CD14-positive monocyte (primary cell): ENCODE measurements around the gene TAF11L14. TPM values are rescaled to one million over a fixed set of nuclear protein-coding genes. Genes with fewer than 3 reads are reported as not detected.
"Not testable (repeated sequence)": the region's sequence is repeated elsewhere in the genome, so short reads cannot be mapped to it uniquely, and the experiment has no call there.

Experiments
- DNase-seq, 3 donors: peaks; one replicate each; pipeline ENCODE4 v3.0.0-alpha.2; 2011 to 2022
- H2AFZ ChIP-seq: 2 replicates; pipeline ENCODE4 v1.6.0; 2012; ENCODE audit warnings: mild to moderate bottlenecking, low read depth, low read length, inconsistent platforms; ENCODE audit not compliant: insufficient read depth, poor library complexity, severe bottlenecking
- H3K27ac ChIP-seq, 2 donors: 1 replicate in 1 of 2; 2 replicates in 1 of 2; pipeline ENCODE4 v1.5.1; 2012 to 2013; ENCODE audit warnings: low read length in 2 of 2, control low read depth in 1 of 2, inconsistent platforms in 1 of 2, low read depth in 1 of 2, mild to moderate bottlenecking in 1 of 2
- H3K27me3 ChIP-seq, 2 donors: one replicate each; pipeline versions ENCODE4 v1.6.0 to v1.6.1; 2011 to 2013; ENCODE audit warnings: low read length in 2 of 2; ENCODE audit not compliant: control insufficient read depth in 2 of 2, insufficient read depth in 2 of 2
- H3K36me3 ChIP-seq, 2 donors: replicated peaks in 1 of 2; 1 replicate in 1 of 2; 2 replicates in 1 of 2; pipeline versions ENCODE4 v1.5.1 to v1.6.1; 2012 to 2013; ENCODE audit warnings: low read length in 2 of 2, control low read depth in 1 of 2, inconsistent platforms in 1 of 2, mild to moderate bottlenecking in 1 of 2; ENCODE audit not compliant: insufficient read depth in 2 of 2, control insufficient read depth in 1 of 2
- H3K4me1 ChIP-seq, 2 donors: 1 replicate in 1 of 2; 2 replicates in 1 of 2; pipeline versions ENCODE4 v1.5.1 to v1.6.1; 2012 to 2013; ENCODE audit warnings: low read length in 2 of 2, control low read depth in 1 of 2, inconsistent platforms in 1 of 2, mild to moderate bottlenecking in 1 of 2, moderate library complexity in 1 of 2; ENCODE audit not compliant: insufficient read depth in 2 of 2, control insufficient read depth in 1 of 2
- H3K4me2 ChIP-seq: replicated peaks from 2 replicates; pipeline ENCODE3; 2012; ENCODE audit warnings: low read length, moderate library complexity, mild to moderate bottlenecking; ENCODE audit not compliant: poor library complexity, severe bottlenecking; ENCODE audit errors: extremely low read depth
- H3K4me3 ChIP-seq, 3 experiments: fragments of 200-600 bp in 1 of 3; sonication (generic) in 1 of 3; replicated peaks in 1 of 3; 1 replicate in 2 of 3; 2 replicates in 1 of 3; pipeline ENCODE4 v1.5.1; 2011 to 2013; ENCODE audit warnings: low read length in 3 of 3, mild to moderate bottlenecking in 3 of 3, control low read depth in 2 of 3, low read depth in 2 of 3, inconsistent platforms in 1 of 3, moderate library complexity in 1 of 3
- H3K79me2 ChIP-seq: 2 replicates; pipeline ENCODE4 v1.6.0; 2012; ENCODE audit warnings: mild to moderate bottlenecking, control low read depth, inconsistent platforms, low read length, moderate library complexity; ENCODE audit not compliant: insufficient read depth
- H3K9ac ChIP-seq: 2 replicates; pipeline ENCODE4 v1.6.0; 2017; ENCODE audit warnings: low read length, mild to moderate bottlenecking; ENCODE audit not compliant: insufficient read depth, poor library complexity, severe bottlenecking
- H3K9me3 ChIP-seq, 2 donors: replicated peaks in 1 of 2; 1 replicate in 1 of 2; 2 replicates in 1 of 2; pipeline versions ENCODE4 v1.5.1 to v1.6.1; 2012 to 2013; ENCODE audit warnings: low read length in 2 of 2, control low read depth in 1 of 2; ENCODE audit not compliant: control insufficient read depth in 1 of 2, insufficient read depth in 1 of 2
- H4K20me1 ChIP-seq: 2 replicates; pipeline ENCODE4 v1.6.0; 2012; ENCODE audit warnings: mild to moderate bottlenecking, low read length, control low read depth, moderate library complexity; ENCODE audit not compliant: insufficient read depth
- H3K27ac Mint-ChIP-seq, 7 donors: one replicate each; pipeline ENCODE4 v1.8.0; 2020; ENCODE audit warnings: mild to moderate bottlenecking in 7 of 7, mixed read lengths in 7 of 7, moderate library complexity in 6 of 7, inconsistent platforms in 2 of 7
- H3K27me3 Mint-ChIP-seq, 3 donors: one replicate each; pipeline ENCODE4 v1.8.0; 2021 to 2022; ENCODE audit warnings: low read depth in 3 of 3, mild to moderate bottlenecking in 3 of 3, mixed read lengths in 3 of 3, moderate library complexity in 3 of 3, inconsistent platforms in 1 of 3
- H3K36me3 Mint-ChIP-seq, 2 donors: one replicate each; pipeline ENCODE4 v1.8.0; 2020; ENCODE audit warnings: mixed read lengths in 2 of 2, inconsistent platforms in 1 of 2, mild to moderate bottlenecking in 1 of 2
- H3K4me1 Mint-ChIP-seq: one replicate; pipeline ENCODE4 v1.8.0; 2020; ENCODE audit warnings: mild to moderate bottlenecking, mixed read lengths
- H3K4me3 Mint-ChIP-seq, 2 donors: one replicate each; pipeline ENCODE4 v1.8.0; 2020; ENCODE audit warnings: mild to moderate bottlenecking in 2 of 2, mixed read lengths in 2 of 2, moderate library complexity in 1 of 2
- H3K9me3 Mint-ChIP-seq, 7 donors: one replicate each; pipeline ENCODE4 v1.8.0; 2020 to 2022; ENCODE audit warnings: mixed read lengths in 7 of 7, mild to moderate bottlenecking in 6 of 7, moderate library complexity in 6 of 7, inconsistent platforms in 2 of 7
- WGBS: methylation state at CpG from one replicate; pipeline ENCODE4 v1.1.5; 2013; ENCODE audit warnings: missing lambda C conversion rate; ENCODE audit not compliant: insufficient coverage; 5-methylcytosine and 5-hydroxymethylcytosine counted together
- intact Hi-C, 2 donors: fragments of 100-400 bp; cut with micrococcal nuclease; formaldehyde crosslinking; loops; one replicate each; pipeline versions ENCODE4 v1.15.0 to v1.15.1; 2023
- polyA plus RNA-seq, 3 donors: library from polyadenylated mRNA; depleted of rRNA in 1 of 3; unstranded in 2 of 3; stranded (reverse) in 1 of 3; fragments of 300-500 nt in 2 of 3; fragments of >200 nt in 1 of 3; fragmentation: Illumina TruSeq in 2 of 3; gene quantifications; 1 replicate in 2 of 3; 2 replicates in 1 of 3; pipeline ENCODE4 v1.2.3, GENCODE V29; 2012 to 2021
- TF ChIP-seq, protein P1 (sequence below): fragments of 200-600 bp; IDR thresholded peaks from one replicate; pipeline ENCODE4 v1.8.0; 2022; ENCODE audit warnings: antibody characterized with exemption, mild to moderate bottlenecking

TAF11L14 gene
- polyA plus RNA-seq, 3 donors = not detected

DNA sequence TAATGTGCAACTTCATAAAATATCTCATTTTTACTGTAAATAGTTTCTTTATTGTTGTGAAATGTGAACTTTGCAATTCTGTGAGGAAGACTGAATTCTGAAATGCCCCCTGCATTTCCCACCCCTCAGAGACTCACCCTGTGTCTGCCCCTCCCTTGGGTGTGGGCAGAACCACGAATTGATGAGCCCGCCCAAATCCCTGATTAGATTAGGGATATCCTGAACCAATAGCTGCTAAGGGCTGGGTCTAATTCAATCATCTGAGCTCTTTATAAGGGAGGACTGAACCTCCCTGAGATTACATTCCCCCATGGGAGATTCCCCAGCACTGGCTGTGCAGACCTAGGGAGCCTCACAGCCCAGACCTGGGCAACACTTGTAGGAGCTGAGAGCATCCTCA is 24.2 kb upstream of the TAF11L14 start, which contains the start of gene TAF11L12:
TAF11L12 (plus strand) TSS at position 301 of the 400 bp plus-strand sequence.
- H3K4me1 ChIP-seq, H3K4me3 Mint-ChIP-seq, H2AFZ ChIP-seq, DNase-seq, H3K27me3 ChIP-seq, H3K27ac ChIP-seq, H3K79me2 ChIP-seq, H3K4me3 ChIP-seq, H3K27me3 Mint-ChIP-seq, H3K4me2 ChIP-seq, H4K20me1 ChIP-seq, H3K36me3 ChIP-seq, H3K4me1 Mint-ChIP-seq, intact Hi-C loops, H3K36me3 Mint-ChIP-seq, H3K9ac ChIP-seq: not testable (repeated sequence)
- WGBS = no CpG with 5 or more reads among the region's 2 CpGs
- peak within 1 kb of the TSS in 1 of 7 donors; percentile 20 for H3K27ac Mint-ChIP-seq
- peaks cover 3 to 19% (median 10%) of the 10 kb centered on the region in 7 donors for H3K9me3 Mint-ChIP-seq
- H3K9me3 ChIP-seq = peaks cover 0 to 12% of the 10 kb centered on the region in 2 donors

DNA sequence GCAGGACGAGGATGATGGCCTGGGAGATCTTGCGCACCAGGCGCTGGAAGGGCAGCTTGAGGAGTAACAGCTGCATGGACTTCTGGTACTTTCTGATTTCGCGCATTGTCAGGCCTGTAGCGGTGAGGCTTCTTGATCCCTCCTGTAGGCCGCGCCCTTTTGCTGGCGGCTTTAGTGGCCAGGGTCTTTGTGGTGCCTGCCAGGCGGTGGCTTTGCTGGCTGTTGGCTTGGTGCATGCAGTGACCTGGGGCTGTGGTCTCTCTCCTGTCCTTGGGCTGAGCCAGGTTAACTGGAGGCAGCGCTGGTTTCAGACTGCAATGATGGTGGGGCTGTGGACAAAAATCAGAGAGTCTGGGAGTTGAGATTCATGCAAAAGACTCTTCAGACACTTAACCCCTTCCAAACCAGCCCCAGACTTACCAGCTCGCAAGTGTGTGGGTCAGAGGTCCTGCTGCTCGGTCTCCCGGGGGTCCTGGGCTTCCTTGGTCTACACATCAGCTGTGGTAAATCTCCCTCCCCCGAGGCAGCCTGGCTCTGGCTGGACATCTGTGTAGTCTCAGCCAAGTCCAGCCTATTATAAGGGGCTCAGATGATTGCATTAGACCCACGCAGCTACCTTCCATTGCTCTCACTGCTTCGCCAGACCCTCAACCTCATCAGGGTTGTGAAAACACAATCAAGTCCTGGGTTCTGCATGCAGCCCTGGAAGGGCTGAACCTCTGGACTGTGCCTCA is 19.2 kb upstream of the TAF11L14 start:
- Mint-ChIP-seq H3K4me3 (no peak overlapping the region), H3K9me3 (peaks cover 5 to 15% (median 9%) of the 10 kb centered on the region in 7 donors), H3K27me3 (peaks cover 0 to 2% (median 0%) of the 10 kb centered on the region in 3 donors), H3K27ac (no peak overlapping the region), H3K36me3 (no peaks in the 10 kb centered on the region), H3K4me1 (no peaks in the 10 kb centered on the region)
- H2AFZ ChIP-seq = no peak overlapping the region
- no peak overlapping the region for H3K4me3 ChIP-seq
- H3K27me3 ChIP-seq = no peaks in the 10 kb centered on the region
- H3K27ac ChIP-seq = no peak overlapping the region
- H3K36me3 ChIP-seq = no peaks in the 10 kb centered on the region
- no peak for DNase-seq
- no peak overlapping the region for H3K4me2 ChIP-seq
- H3K9me3 ChIP-seq = peaks cover 0 to 13% of the 10 kb centered on the region in 2 donors
- H3K9ac ChIP-seq = no peak overlapping the region
- WGBS = 94% methylated on average over 13 of the region's 17 CpGs
- intact Hi-C loops = no loop called here
- no peaks in the 10 kb centered on the region for H3K79me2 ChIP-seq
- H4K20me1 ChIP-seq = no peaks in the 10 kb centered on the region
- TF ChIP-seq, protein P1, sequence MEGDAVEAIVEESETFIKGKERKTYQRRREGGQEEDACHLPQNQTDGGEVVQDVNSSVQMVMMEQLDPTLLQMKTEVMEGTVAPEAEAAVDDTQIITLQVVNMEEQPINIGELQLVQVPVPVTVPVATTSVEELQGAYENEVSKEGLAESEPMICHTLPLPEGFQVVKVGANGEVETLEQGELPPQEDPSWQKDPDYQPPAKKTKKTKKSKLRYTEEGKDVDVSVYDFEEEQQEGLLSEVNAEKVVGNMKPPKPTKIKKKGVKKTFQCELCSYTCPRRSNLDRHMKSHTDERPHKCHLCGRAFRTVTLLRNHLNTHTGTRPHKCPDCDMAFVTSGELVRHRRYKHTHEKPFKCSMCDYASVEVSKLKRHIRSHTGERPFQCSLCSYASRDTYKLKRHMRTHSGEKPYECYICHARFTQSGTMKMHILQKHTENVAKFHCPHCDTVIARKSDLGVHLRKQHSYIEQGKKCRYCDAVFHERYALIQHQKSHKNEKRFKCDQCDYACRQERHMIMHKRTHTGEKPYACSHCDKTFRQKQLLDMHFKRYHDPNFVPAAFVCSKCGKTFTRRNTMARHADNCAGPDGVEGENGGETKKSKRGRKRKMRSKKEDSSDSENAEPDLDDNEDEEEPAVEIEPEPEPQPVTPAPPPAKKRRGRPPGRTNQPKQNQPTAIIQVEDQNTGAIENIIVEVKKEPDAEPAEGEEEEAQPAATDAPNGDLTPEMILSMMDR = no peak
- no peaks in the 10 kb centered on the region for H3K4me1 ChIP-seq
